NCI-H146 treated with DMSO at 0.1 percent for 48 hours (cell line): Measurements from ENCODE around the gene PRSS57.
"Not testable (repeated sequence)": the region's sequence is repeated elsewhere in the genome, so short reads cannot be mapped to it uniquely, and the experiment has no call there.

Source experiments
- DNase-seq: peaks from one replicate; lab custom pipeline; 2025; ENCODE audit not compliant: unreplicated experiment; lab: John Stamatoyannopoulos, UW

The PRSS57 gene

GRCh38 chr19:695352-695949 lies at the start of gene PRSS57:
PRSS57 (minus strand) TSS chr19:695452; CDS start chr19:695430, 22 bp downstream.
- DNase-seq = no peak

GRCh38 chr19:743168-743687 lies 48.0 kb upstream of the PRSS57 start:
- DNase-seq = no peak

DNA sequence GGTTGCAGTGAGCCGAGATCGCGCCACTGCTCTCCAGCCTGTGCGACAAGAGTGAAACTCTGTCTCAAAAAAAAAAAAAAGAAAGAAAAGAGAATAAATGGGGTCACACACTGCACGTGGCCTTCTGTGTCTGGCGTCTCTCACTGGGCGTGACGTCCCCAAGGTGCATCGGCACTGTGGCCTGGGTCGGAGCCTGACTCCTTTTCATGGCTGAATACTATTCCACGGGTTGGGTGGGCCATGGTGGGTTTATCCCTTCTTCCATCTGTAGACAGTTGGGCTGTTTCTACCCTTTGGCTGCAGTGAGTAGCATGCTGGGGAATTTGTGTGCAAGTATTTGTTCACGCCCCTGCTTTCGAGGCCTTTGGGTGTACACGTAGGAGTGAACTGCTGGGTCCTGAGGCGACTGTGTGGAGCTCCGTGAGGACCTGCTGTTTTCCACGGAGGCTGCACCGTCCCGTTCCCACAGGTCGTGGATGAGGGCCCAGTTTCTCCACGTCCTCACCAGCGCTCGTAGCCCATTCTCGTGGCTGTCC lies 47.4 kb upstream of the PRSS57 start:
- DNase-seq = no peak

DNA sequence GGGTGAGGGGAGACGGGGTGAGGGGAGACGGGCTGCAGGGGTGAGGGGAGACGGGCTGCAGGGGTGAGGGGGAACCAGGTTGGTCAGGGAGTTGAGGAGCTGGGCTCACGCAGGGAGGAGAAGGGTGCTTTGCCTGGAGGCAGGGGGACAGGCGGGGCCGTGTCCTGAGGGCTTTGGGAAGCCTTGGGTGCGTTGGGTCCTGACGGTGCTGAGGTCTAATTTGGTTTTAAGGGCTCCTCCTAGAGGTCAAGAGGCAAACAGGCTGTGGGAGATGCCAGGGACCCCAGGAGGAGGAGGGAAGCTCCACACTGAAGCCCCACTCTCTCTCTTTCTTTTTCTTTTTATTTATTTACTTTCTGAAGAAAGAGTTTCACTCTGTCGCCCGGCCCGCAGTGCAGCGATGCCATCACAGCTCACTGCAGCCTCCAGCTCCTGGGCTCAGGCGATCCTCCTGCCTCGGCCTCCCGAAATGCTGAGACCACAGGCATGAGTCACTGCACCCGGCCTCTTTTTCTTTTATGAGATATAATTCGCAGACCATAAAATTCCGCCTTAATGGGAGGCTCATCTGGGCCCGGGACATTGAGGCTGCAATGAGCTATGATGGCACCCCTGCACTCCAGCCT lies 46.4 kb upstream of the PRSS57 start:
- DNase-seq = no peak

GRCh38 chr19:740816-741505 lies 45.7 kb upstream of the PRSS57 start:
- DNase-seq = not testable (repeated sequence)

GRCh38 chr19:739998-740715 lies 44.9 kb upstream of the PRSS57 start:
- no peak for DNase-seq

DNA sequence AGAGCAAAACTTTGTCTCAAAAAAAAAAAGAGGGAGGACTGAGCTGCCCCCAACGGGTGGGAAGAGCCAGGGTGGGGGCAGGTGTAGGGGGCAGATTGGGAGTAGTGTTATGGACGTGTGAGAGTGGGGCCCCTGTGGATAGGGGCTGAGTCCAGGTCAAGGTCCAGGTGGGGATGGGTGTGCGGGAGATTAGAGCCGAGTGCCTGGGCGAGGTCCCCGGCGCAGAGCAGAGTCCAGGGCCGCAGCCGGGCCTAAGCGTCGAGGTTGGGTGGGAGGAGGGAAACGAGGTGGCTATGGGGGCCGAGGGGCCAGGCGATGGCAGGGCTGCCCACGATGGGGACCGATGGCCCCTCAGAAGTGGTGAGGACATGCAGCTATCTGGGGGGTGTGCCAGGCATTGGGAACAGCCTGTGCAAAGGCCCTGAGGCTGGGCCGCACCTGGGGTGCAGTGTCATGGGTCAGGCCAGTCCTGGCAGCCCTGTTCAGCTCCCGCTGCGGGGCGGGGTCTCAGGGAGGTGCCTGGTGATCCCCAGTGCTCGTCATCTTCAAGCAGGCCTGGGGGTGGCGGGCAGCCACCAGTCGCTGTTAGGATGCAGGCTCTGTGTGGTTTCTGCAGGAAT lies 43.4 kb upstream of the PRSS57 start:
- no peak for DNase-seq

GRCh38 chr19:737591-738093 lies 42.4 kb upstream of the PRSS57 start:
- DNase-seq = no peak

GRCh38 chr19:736125-736524 lies 40.9 kb upstream of the PRSS57 start:
- DNase-seq = no peak

- no peak for DNase-seq
These were observed 39.5 kb upstream of the PRSS57 start for GRCh38 chr19:734716-735115.

- no peak for DNase-seq
These were observed 37.2 kb upstream of the PRSS57 start for GRCh38 chr19:732148-733069.

DNA sequence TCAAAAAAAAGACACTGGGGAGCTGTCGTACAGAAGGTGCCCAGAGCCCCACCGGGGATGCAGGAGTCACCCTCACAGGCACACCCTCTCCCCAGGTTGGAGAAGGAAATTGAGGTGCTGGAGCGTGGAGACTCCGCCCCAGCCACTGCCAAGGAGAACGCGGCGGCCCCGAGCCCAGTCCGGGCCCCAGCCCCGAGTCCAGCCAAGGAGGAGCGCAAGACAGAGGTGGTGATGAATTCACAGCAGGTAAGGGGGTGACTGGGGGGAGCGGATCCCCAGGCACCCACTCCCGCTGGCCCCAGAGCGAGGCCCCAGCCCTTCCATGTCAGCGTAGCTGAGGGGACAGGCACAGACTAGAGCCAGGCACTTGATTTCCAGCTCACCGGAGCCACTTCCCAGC lies 35.7 kb upstream of the PRSS57 start:
- DNase-seq = no peak

- no peak for DNase-seq
These were observed 34.9 kb upstream of the PRSS57 start for GRCh38 chr19:729965-730668.

GRCh38 chr19:729564-729963 lies 34.3 kb upstream of the PRSS57 start:
- not testable (repeated sequence) for DNase-seq

- no peak for DNase-seq
These were observed 32.8 kb upstream of the PRSS57 start for GRCh38 chr19:728011-728410.

DNA sequence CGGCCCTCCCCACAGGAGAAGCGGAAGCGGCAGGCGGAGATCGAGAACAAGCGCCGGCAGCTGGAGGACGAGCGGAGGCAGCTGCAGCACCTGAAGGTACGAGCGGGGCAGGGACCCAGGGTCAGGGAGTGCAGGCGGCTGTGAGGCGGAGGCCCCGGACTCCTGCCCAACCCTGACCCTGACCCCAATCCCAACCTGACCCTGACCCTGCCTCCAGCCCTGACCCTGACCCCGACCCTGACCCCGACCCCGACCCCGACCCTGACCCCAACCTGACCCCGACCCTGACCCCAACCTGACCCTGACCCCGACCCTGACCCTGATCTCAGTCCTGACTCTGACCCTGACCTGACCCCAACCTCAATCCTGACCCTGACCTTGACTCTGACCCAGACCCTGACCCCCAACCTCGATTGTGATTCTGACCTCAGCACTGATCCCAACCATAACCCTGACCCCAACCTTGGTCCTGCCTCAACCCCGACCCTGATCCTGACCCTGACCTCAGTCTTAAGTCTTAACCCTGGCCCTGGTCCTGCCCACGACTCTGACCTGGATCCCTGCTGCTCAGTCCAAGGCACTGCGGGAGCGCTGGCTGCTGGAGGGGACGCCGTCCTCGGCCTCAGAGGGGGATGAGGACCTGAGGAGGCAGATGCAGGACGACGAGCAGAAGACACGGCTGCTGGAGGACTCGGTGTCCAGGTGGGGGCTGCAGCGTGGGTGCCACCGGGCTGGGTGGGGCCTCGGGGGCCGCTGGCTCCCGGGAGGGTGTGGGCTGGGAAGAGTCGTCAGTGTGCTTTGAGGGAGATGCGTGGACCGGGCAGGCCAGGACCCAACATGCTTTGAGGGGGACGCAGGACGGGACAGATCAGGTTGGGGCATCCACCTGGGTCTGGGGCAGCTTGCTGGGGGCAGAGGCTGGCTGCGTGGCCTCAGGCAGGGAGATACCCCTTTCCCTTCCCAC lies 32.0 kb upstream of the PRSS57 start:
- no peak for DNase-seq

GRCh38 chr19:725461-726089 lies 30.3 kb upstream of the PRSS57 start:
- DNase-seq = no peak
